Islet precursor cell (in vitro differentiated cells): ENCODE measurements around the gene TNRC6A.
"Not testable (repeated sequence)": the region's sequence is repeated elsewhere in the genome, so short reads cannot be mapped to it uniquely, and the experiment has no call there.

Experiments
- DNase-seq: peaks from one replicate; pipeline ENCODE4 v3.0.0-alpha.2; 2018

Gene TNRC6A

GRCh38 chr16:24761526-24761925 lies 32.1 kb downstream of the TNRC6A start:
- DNase-seq: no peak

DNA sequence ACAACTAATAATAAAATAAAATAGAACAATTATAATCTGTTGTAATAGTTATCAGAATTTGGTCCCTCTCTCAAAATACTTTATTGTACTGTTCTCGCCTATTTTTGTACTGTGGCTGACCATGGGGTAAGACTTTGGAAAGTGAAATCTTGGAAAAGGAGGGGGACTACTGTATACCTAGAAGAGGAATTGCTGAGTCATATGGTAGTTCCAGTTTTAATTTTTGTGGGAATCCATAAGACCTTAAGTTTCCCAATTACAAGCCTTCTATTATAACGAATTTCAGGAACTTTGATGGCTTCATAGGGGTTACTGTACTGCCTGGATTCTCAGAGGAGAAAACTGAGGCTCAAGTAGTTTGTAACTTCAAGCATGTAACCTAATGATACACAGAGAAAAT lies 35.5 kb downstream of the TNRC6A start:
- DNase-seq: no peak

- no peak for DNase-seq
Measured at GRCh38 chr16:24766057-24766456, 36.6 kb downstream of the TNRC6A start.

DNA sequence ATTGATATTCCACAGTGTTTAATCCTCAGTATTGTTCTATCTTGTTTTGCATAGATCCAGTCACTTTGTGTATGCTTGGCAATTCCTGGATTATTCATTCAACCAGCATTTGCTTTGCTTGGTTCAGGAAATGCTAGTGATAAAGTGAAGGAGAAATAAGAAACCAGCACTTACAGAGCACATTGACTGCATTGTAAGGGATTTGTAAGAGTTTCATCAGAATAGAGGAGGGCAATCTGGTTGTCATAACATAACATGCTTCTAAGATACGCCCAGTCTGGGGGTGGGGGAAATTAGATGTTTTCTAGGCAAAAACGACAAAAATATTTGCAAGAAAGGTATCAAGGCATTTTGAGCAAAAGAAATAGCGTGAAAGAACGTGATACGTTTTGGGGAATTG lies 40.4 kb downstream of the TNRC6A start:
- DNase-seq: no peak

GRCh38 chr16:24771132-24771778 lies 41.8 kb downstream of the TNRC6A start:
- DNase-seq: no peak

GRCh38 chr16:24771779-24772157 lies 42.3 kb downstream of the TNRC6A start:
- no peak for DNase-seq

GRCh38 chr16:24773771-24774427 lies 44.4 kb downstream of the TNRC6A start:
- no peak for DNase-seq

DNA sequence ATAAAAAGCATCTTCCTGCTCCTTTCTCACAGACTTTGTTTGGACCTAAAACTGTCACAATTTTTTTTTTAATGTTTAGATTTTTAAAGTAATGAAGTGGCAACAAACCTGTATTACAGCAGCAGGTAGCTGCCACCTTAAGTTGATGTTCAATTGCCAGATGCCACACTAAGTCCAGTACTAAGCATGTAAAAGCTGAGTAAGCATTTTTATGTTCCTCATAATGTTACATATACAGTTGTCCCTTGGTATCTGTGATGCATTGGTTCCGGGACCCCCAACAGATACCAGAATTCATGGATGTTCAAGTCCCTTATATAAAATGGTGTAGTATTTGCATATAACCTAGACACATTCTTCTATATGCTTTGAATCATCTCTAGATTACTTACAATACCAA lies 45.1 kb downstream of the TNRC6A start:
- DNase-seq: no peak

DNA sequence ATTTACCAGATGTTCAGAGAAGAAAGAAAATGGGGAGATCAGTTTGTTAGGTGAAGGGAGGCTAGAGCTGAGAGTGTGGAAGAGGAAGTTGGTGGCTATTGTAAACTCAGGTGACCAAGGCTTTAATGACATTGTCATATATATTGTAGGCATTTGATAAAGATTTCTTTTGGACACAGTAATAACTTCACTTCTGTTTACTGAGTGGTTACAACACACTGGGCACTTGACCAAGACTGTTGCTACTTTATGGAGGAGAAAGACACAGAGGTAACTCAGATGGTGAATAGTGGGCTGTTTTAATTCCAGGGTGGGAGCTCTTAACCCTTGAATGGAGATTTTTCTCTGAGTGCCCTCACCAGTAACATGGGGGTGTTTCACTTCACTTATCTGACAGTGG lies 46.0 kb downstream of the TNRC6A start:
- no peak for DNase-seq

- no peak for DNase-seq
Measured at GRCh38 chr16:24776501-24777220, 47.2 kb downstream of the TNRC6A start.

- no peak for DNase-seq
Measured at GRCh38 chr16:24778671-24779070, 49.2 kb downstream of the TNRC6A start.

- no peak for DNase-seq
Measured at GRCh38 chr16:24781256-24781655, 51.8 kb downstream of the TNRC6A start.

GRCh38 chr16:24784121-24784520 lies 54.7 kb downstream of the TNRC6A start:
- no peak for DNase-seq

DNA sequence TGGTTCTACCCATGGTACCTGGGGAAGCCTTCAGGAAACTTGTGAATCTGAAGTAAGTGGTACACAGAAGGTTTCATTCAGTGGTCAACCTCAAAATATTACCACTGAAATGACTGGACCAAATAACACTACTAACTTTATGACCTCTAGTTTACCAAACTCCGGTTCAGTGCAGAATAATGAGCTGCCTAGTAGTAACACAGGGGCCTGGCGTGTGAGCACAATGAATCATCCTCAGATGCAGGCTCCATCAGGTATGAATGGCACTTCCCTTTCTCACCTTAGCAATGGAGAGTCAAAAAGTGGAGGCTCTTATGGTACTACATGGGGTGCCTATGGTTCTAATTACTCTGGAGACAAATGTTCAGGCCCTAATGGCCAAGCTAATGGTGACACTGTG lies 60.4 kb downstream of the TNRC6A start:
- no peak for DNase-seq

DNA sequence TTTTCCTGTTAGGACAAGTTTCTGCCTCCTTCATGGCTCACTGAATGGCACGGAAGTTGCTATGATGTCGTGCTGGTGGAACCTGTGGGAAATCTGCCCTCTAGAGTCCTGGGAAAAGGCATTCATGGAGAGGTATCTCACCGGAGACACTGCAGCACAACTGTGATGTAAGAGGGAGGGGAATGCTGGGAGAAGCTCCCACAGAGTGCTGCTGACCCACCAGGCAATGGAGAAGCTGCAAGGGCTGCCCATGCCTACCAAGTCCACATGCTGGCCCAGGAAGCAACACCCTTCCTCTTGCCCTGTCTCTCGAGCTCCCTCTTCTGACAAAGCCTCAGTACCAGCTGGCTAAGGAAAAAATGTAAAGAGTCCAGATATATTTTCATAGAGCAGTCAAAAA lies 71.1 kb downstream of the TNRC6A start:
- peak; percentile 84 for DNase-seq

- DNase-seq: no peak
Measured at GRCh38 chr16:24801761-24802302, 72.4 kb downstream of the TNRC6A start.

GRCh38 chr16:24805484-24805883 lies 76.0 kb downstream of the TNRC6A start:
- no peak for DNase-seq

GRCh38 chr16:24807301-24807700 lies 77.8 kb downstream of the TNRC6A start:
- no peak for DNase-seq

DNA sequence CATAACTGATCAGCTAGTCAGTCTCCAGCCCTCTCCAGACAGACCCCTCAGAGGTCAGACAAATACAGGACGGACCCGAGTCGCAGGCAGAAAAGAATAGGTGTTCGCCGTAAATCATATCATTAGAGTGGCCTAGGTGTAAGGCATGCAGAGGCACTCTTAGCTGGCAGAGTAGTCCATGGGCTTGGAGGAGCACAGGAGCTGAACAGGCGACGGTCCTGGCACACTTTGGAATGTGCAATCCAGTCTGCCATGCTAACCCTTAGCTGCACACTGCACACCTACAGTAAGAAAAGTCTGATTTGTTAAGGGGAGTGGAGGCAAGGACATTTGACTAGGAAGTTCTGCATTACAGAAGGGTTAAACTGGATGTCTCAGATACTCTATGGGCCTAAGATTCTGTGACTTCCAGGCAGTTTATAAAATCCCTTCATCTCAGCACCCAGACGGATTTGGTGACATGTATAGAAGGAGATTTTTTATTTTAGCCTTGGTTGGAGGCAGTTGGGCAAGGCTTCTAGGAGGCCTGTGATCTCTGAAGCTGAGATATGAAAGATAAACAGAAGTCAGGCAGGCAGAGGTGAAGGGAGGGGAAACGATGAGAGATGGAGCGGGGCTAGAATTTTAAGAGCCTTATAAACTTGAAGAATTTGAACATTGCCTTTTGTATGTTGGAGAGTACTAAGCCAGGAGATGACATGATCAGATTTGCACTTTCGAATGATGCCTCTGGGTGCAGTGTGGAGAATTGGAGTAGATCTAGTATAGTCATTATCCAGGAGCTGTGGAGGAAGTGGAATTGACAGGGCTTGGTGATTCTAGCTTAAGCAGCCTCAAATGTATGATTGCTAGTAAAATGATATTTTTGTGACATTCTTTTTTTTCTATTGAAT lies 81.7 kb downstream of the TNRC6A start:
- DNase-seq: no peak

DNA sequence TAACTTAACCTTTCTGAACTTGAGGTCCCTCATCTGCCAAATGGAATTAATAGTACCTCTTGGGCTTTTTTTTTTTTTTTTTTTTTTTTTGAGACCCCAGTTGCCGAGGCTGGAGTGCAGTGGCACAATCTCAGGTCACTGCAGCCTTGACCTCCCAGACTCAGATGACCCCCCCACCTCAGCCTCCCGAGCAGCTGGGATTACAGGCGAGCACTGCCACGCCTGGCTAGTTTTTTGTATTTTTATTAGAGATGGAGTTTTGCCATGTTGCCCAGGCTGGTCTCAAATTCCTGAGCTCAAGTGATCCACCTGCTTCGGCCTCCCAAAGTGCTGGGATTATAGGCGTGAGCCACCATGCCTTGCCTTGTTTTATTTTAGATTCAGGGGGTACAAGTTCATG lies 83.4 kb downstream of the TNRC6A start:
- not testable (repeated sequence) for DNase-seq

DNA sequence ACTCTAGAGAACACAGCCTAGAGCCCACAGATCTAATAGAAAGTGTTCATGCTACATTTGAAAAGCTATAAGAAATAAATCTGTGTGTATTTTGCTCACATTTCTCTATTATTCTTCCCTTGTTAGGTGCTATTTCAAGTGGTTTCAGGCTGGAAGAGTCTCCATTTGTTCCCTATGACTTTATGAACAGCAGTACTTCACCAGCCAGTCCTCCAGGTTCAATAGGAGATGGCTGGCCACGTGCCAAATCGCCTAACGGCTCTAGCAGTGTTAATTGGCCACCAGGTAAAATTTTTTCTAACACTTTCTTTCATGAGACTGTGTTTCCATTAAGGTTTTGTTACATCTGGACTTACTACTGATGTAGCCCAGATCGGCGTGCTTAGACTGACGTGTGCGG lies 85.6 kb downstream of the TNRC6A start:
- DNase-seq: no peak

DNA sequence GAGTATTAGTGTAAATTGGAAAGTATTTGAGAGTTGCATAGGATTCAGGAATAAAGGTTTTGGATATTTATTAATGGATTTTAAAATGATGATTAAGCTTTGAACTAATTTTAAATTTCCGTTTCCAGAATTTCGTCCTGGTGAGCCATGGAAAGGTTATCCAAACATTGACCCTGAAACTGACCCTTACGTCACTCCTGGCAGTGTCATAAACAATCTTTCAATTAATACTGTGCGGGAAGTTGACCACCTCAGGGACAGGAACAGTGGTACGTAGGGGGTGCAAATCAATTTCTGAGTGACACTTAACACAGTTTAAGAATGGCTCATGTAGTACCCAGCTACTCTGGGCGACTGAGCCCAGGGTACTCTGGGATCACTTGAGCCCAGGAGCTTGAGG lies 87.2 kb downstream of the TNRC6A start:
- DNase-seq: no peak

- no peak for DNase-seq
Measured at GRCh38 chr16:24819462-24820040, 90.1 kb downstream of the TNRC6A start.
